HG02840 (cell line): ENCODE data around the gene UROS.

Source experiments
- ATAC-seq: cut with Tn5 transposase; IDR thresholded peaks from one replicate; pipeline ENCODE4 v1.9.1; 2021; ENCODE audit warnings: mild to moderate bottlenecking, moderate library complexity, moderate number of reproducible peaks; ENCODE audit not compliant: unreplicated experiment, low FRiP score

UROS gene

GRCh38 chr10:125795128-125795527, 27.9 kb downstream of the UROS start:
- ATAC-seq = no peak

- ATAC-seq = no peak
These were observed 30.4 kb downstream of the UROS start for GRCh38 chr10:125792342-125793300.

GRCh38 chr10:125788156-125789034, 34.7 kb downstream of the UROS start:
- no peak for ATAC-seq

- no peak for ATAC-seq
These were observed 37.3 kb downstream of the UROS start for GRCh38 chr10:125785791-125786190.

- ATAC-seq = peak; percentile 71
These were observed 39.1 kb downstream of the UROS start for GRCh38 chr10:125783957-125784356.

- ATAC-seq = no peak
These were observed 39.6 kb downstream of the UROS start for GRCh38 chr10:125783408-125783807.

GRCh38 chr10:125782616-125783015, 40.4 kb downstream of the UROS start:
- no peak for ATAC-seq

GRCh38 chr10:125782054-125782453, 41.0 kb downstream of the UROS start:
- ATAC-seq = no peak

- ATAC-seq = no peak
These were observed 41.7 kb downstream of the UROS start for GRCh38 chr10:125781374-125781773.

- ATAC-seq = no peak
These were observed 43.4 kb downstream of the UROS start for GRCh38 chr10:125779403-125780327.

- no peak for ATAC-seq
These were observed 44.5 kb downstream of the UROS start for GRCh38 chr10:125778556-125778955.

GRCh38 chr10:125777806-125778205, 45.3 kb downstream of the UROS start:
- ATAC-seq = no peak

GRCh38 chr10:125775491-125776106, 47.5 kb downstream of the UROS start, which contains the start of gene MMP21:
Gene MMP21, minus strand, starts transcription at chr10:125775821. Its CDS starts 0 bp downstream, at chr10:125775821.
- no peak for ATAC-seq

- ATAC-seq = no peak
These were observed 48.4 kb downstream of the UROS start for GRCh38 chr10:125774581-125775191.

- ATAC-seq = no peak
These were observed 49.1 kb downstream of the UROS start for GRCh38 chr10:125773687-125774543.

- ATAC-seq = no peak
These were observed 50.2 kb downstream of the UROS start for GRCh38 chr10:125772864-125773180.

- no peak for ATAC-seq
These were observed 50.8 kb downstream of the UROS start for GRCh38 chr10:125772112-125772863.

GRCh38 chr10:125770844-125771243, 52.2 kb downstream of the UROS start:
- no peak for ATAC-seq
